AG09319 (cell line): ENCODE results near the gene MYO1C.
"Not testable (repeated sequence)": the region's sequence is repeated elsewhere in the genome, so short reads cannot be mapped to it uniquely, and the experiment has no call there.

ENCODE experiments used
- DNase-seq: peaks from one replicate; pipeline ENCODE4 v3.0.0-alpha.2; 2010; ENCODE audit warnings: low read depth; ENCODE audit errors: extremely low read depth
- TF ChIP-seq, protein P1 (sequence below): IDR thresholded peaks from 2 replicates; pipeline ENCODE4 v1.5.1; 2011; ENCODE audit warnings: low read depth, mild to moderate bottlenecking, inconsistent platforms, low read length, moderate library complexity

The MYO1C gene

DNA sequence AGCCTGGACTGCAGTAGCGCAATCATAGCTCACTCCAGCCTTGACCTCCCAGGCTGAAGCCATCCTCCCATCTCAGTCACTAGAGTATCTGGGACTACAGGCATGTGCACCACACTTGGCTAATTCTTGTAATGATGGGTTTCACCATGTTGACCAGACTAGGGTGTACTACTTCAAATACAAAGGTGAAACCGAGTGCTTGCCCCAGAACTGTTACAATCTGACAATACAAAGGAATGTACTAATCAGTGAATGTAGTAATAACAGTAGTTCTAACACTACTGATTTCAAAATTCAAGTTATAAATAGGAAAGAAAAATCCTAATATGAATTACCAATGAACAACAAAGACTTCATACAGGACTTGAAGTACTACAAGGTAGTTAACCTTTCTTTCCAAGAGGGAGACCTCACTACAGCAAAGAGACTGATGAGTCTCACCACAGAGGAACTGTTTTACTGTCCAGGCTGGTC lies 60.8 kb downstream of the MYO1C start:
- TF ChIP-seq, protein P1, sequence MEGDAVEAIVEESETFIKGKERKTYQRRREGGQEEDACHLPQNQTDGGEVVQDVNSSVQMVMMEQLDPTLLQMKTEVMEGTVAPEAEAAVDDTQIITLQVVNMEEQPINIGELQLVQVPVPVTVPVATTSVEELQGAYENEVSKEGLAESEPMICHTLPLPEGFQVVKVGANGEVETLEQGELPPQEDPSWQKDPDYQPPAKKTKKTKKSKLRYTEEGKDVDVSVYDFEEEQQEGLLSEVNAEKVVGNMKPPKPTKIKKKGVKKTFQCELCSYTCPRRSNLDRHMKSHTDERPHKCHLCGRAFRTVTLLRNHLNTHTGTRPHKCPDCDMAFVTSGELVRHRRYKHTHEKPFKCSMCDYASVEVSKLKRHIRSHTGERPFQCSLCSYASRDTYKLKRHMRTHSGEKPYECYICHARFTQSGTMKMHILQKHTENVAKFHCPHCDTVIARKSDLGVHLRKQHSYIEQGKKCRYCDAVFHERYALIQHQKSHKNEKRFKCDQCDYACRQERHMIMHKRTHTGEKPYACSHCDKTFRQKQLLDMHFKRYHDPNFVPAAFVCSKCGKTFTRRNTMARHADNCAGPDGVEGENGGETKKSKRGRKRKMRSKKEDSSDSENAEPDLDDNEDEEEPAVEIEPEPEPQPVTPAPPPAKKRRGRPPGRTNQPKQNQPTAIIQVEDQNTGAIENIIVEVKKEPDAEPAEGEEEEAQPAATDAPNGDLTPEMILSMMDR, result no peak
- DNase-seq, result no peak

DNA sequence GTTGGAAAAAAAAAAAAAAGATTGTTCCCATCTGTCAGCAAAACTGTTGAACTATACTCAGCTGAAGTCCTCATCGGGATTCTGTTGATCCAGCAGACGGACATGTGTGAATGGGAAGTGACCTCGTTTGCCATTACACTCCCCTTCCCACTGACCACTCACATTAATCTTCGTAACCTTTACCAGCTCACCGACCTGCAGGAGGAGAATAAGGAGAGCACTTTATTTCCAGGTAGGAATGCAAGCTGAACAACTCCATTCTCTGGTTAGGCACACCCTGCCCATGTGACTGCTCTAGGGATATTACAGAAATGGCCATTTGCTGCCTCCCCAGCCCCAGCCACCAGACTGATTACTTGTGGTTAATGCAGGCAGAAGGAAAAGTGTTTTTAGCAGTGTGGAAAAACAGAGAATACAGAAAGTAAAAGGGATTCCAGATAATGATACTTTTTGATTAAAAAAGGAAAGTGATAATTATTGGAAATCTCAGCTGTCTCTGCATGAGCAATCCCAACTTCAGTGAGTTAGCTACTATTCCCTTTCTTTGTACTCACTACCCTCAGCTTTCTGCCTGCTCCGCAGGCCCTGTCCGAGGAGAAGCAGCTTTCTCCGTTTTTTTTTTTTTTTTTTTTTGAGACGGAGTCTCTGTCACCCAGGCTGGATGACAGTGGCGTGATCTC lies 68.9 kb downstream of the MYO1C start:
- no peak for DNase-seq
- TF ChIP-seq, protein P1, result no peak

DNA sequence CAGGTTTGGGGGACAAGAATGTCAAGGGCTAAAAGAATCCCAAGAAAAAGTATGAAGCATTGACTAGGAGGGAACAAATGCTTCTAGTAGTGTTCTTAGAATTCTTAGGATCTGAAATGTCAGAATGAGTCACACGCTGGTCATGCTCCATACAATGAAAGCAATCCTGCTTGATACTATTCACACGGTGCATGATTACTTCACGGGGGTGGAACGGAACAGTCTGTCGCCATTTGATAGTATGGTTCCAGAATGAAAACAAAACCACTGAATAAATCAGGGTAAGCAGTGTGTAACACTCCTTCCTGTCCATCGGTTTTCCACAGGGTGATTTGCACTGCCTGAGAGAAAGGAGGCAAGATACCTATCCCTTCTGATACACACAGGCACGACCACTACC lies 69.6 kb downstream of the MYO1C start:
- TF ChIP-seq, protein P1, result no peak
- DNase-seq, result peak; percentile 76

DNA sequence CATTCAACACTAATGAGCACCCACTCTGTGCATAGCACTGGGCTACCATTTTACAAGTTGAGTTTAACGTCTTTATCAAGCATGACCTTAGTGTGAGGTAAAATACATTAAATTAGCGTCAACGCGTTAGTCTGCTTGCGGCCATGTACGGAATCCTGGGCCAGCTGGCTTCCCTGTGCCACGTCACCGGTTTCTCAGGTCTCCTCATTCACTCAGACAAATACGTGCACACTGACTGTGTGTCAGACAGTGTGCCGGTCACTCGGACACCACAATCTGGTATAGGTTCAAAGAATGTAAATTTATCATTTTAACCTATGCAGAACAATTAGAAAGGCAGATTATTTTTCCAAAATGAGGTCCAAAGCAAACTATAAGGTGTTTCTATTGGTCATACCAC lies 71.0 kb downstream of the MYO1C start:
- TF ChIP-seq, protein P1, result no peak
- no peak for DNase-seq

DNA sequence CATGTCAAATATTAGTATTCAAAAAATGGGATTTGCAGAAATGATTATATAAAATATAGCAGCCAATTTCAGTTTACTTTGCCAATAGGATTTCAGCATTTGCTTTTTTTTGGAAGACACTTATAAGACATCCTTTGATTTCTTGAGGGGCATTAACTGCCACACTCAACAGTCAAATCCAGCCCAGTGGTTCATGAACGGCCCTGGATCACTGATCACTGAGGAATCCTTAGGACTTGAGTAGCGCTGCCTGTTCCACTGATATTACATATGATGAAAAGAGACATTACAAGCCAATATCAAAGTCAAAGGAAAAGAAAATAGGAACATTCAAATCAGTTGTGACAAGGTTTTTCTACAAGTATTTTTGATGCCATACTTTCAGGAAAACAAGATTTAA lies 71.5 kb downstream of the MYO1C start:
- no peak for DNase-seq
- TF ChIP-seq, protein P1, result no peak

DNA sequence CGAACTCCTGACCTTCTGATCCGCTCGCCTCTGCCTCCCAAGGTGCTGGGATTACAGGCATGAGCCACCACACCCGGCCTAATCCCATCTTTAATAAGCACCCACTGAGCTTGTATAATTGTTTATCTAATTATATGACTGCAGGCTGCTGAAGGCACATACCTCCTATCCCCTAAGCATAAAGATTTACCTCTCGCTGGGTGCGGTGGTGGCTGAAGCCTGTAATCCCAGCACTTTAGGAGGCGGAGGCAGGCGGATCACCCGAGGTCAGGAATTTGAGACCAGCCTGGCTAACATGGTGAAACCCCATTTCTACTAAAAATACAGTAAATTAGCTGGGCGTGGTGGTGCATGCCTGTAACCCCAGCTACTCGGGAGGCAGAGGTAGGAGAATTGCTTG lies 72.3 kb downstream of the MYO1C start:
- TF ChIP-seq, protein P1, result no peak
- DNase-seq, result no peak

DNA sequence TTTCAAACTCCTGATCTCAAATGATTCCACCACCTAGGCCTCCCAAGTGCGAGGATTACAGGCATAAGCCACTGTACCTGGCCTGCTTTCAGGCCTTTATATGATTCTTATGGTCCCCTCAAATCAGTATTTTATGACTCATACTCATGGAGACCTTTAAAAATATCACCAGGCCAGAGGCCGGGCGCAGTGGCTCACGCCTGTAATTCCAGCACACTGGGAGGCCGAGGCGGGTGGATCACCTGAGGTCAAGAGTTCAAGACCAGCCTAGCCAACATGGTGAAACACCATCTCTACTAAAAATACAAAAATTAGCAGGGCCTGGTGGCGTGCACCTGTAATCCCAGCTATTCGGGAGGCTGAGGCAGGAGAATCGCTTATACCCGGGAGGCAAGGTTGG lies 74.0 kb downstream of the MYO1C start:
- DNase-seq, result not testable (repeated sequence)

DNA sequence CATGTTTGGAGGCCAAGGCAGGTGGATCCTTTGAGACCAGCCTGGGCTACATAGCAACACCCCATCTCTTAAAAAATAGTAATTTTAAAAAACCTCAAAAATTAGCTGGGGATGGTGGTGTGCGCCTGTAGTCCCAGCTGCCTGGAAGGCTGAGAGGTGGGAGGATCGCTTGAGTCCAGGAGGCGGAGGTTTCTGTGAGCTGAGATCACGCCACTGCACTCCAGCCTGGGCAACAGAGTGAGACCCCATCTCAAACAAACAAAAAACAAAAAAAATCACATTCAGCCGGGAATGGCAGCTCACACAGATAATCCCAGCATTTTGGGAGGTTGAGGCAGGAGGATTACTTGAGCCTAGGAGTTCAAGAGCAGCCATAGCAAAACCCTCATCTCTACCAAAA lies 76.1 kb downstream of the MYO1C start:
- DNase-seq, result no peak
- TF ChIP-seq, protein P1, result no peak
